GM18499 (cell line): Measurements from ENCODE around the gene MPHOSPH10.
"Not testable (repeated sequence)": the region's sequence is repeated elsewhere in the genome, so short reads cannot be mapped to it uniquely, and the experiment has no call there.

Source experiments
- ATAC-seq: cut with Tn5 transposase; IDR thresholded peaks from one replicate; pipeline ENCODE4 v1.9.1; 2021; ENCODE audit warnings: moderate number of reproducible peaks; ENCODE audit not compliant: insufficient read depth, unreplicated experiment

MPHOSPH10 gene

GRCh38 chr2:71157124-71157793, 26.8 kb downstream of the MPHOSPH10 start:
- ATAC-seq: no peak

GRCh38 chr2:71166812-71167211, 36.4 kb downstream of the MPHOSPH10 start:
- ATAC-seq: no peak

- ATAC-seq: no peak
Observed at GRCh38 chr2:71173096-71173495, 42.7 kb downstream of the MPHOSPH10 start.

DNA sequence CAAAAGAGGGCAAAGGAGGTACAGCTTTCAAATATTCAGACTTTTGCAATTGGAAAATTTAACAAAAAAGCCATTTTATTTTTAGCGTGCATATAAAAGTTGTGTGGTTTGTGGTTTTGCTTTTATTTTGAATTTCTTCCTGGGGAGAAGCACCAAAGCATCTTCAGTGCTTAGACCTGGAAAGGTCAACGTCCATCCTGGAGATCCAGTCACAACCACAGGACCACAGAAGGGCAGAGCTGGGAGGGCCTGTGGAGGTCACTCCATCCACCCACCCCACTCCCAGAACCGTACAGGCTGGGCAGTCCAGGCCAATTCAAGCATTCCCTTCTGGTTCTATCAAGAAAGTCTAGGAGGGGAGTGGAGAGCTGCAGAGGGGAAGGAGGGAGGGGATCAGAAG, 43.8 kb downstream of the MPHOSPH10 start:
- ATAC-seq: no peak

DNA sequence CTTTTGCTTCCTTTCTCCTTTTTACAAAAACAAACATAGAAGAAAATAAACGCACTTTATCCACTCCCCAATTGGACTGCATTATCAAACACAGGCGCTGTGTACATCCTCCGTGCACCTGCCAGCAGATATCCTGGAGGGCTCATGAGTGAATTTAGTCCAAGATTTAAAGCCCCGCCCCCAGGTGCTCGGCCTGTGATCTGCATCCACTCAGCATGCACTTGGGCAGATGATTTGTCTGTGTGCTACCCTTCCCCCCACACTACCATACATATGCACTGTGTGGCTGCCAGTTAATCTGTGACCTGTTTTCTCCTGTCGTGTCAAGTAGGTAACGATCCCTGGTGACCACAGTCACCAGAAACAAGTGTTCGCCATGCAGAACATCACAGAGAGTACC, 48.4 kb downstream of the MPHOSPH10 start:
- ATAC-seq: not testable (repeated sequence)

- ATAC-seq: no peak
Observed at GRCh38 chr2:71181316-71181715, 50.9 kb downstream of the MPHOSPH10 start.

DNA sequence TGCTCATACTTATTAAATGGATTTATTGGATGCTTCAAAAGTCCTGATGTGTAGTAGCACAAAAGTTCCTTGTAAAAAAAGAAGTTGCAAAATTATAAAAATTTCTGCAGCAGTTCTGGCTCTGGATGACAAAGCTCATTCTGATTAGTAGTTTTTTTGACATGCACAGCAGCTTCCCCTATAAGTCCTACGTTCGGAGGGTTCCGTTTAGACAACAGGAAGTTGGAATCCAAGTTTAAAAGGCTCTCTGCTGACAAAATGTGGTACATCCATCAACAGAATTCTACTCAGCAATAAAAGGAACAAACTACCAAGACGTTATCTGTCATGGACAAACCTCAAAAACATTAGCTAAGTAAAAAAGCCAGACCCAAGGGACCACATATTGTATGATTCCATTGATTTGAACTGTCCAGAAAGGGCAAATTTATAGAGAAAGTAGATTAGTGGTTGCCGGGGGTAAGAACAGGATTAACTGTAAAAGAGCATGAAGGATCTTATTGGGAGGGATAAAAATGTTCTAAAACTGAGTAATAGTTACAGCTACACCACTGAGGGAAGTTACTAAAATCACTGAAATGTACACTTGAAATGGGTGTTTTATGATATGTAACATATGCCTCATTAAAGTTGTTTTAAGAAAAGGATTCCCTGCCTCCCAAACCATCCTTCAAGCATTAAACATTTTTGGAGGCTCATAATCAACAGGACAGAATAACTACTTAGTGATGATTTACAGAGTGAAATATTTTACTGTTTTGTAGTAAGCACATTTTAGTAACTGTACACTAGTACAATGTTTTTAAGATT, 53.1 kb downstream of the MPHOSPH10 start:
- ATAC-seq: not testable (repeated sequence)

DNA sequence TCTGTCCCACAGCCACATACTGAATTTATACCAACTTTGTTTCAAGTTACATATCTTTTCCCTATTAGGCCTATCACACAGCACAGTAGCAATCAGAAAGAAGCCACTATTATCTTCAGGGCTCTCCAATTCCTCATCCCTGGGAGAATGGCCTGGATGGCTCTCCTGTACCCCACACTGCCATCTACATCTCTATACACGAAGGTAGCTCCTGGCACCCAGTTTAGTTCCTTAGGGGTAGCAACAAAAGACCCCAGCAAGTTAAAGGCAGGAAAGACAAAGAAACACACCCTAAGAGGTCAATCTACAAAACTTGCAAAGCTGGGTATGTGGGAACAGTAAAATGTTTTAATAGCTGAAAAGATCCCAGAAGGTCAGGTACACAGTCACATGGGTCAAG, 56.5 kb downstream of the MPHOSPH10 start:
- ATAC-seq: no peak

GRCh38 chr2:71187589-71187988, 57.2 kb downstream of the MPHOSPH10 start:
- no peak for ATAC-seq

DNA sequence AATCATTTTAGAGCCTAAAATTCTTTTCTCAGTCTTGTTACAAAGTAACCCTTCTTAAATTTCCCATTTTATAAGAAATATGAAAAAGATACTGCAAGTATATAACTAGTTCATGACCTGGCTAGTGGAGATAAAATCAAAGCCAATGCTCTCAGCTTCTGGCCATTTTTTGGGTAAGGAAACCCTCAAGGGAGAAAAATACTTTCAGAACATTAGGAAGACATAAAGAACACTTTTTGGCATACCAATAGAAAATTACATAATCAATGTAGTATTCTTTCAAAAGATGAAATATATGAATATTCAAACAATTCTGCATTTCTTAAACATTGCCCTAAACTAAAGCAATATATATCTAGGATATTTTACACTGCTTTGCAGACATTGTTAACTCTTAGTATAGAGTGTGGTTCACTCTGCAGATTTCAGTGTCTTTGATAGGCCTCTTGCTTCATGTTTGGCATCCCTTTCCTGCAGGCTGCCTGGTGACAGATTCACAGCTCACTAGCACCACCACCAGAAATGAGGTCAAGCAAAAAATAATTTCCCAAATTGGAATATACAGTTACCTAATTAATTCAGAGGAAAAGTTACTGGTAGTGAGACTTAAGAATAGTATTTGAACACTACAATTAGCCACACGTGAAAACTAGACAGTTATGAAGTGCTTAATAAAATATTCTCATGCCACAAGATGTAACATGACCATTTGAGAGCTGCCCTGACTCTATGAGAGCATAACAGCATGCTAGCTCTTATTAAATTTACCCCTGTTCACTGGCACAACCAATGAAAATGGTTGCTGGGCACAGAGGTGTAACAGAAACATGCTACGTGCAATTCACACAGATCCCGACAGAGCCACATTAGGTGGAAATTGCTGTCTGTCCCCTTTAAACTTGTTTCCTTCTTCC, 60.5 kb downstream of the MPHOSPH10 start:
- ATAC-seq: no peak

- no peak for ATAC-seq
Observed at GRCh38 chr2:71191570-71191943, 61.1 kb downstream of the MPHOSPH10 start.
